ENCODE results near the gene ZNF217. TPM values are rescaled to one million over a fixed set of nuclear protein-coding genes. Genes with fewer than 3 reads are reported as not detected.
"Not testable (repeated sequence)": the region's sequence is repeated elsewhere in the genome, so short reads cannot be mapped to it uniquely, and the experiment has no call there.

Gene ZNF217
- total and polyA plus RNA-seq, 2 donors = 21.4 to 30.2 TPM

DNA sequence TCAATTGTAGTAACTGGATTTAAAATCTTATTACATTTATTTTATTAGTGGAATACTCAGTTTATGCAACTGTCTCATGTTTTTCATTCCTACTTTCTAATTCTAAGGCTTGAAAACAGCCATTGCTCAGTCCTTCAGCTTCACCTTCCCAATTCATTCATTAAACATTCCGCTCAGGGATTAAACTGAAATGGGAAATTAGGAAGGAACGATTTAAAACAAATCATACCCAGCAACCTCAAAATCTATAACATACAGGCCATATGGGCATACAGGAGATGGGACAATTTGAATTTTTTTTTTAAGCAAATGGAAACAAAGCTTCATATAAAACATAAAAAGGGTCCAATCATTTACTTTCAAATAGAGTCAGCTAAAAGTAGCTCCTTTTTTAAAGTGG lies 3.5 kb downstream of the ZNF217 start:
- 33% methylated on average over 2 of the region's 2 CpGs for WGBS
- peak overlapping the region; percentile 23 for H3K27ac ChIP-seq (ENCODE audit: low read depth)
- H3K4me3 ChIP-seq (ENCODE audit: low read depth, low read length); H3K4me1 ChIP-seq (ENCODE audit: insufficient read depth); DNase-seq (ENCODE audit: extremely low spot score); H3K36me3 ChIP-seq (ENCODE audit: insufficient read depth): not testable (repeated sequence)

DNA sequence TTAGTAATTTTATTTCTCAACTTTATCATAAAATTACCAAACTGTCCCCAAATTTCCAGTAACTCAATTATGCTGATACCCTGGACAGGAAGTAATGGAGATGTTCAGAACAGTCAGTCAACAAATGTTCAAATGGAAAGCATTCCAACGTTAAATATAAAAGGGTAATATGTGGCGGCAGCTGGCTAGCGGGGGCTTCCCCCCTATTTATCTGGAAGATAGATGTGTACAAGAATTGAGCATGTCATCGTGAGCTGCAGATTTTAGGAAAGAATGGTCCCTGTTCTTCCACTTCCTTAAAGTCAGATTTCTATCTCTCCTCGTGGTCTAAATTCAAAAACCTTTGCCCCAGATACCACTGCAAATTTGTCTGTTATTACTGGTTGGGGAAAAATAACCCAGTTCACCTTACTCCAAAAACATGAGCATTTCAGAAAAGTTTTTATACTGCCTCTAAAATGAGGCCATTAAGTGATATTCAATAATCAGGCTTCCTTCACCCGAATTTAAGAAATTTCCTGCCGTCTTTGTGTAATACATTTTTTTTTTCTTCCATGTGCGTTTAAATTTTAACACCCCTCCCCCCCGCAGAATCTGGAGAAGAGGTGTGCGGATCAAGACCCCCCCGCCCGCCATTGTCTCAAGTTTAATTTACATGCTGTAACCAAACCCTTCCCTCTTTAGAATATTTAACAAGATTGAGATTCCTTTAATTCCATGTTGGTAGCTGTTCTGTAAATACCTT lies 4.1 kb downstream of the ZNF217 start:
- H3K4me3 ChIP-seq (ENCODE audit: low read depth, low read length); H3K4me1 ChIP-seq (ENCODE audit: insufficient read depth); DNase-seq (ENCODE audit: extremely low spot score); H3K36me3 ChIP-seq (ENCODE audit: insufficient read depth): not testable (repeated sequence)
- 36% methylated on average over 12 of the region's 12 CpGs for WGBS
- peak overlapping the region; percentile 23 for H3K27ac ChIP-seq (ENCODE audit: low read depth)

DNA sequence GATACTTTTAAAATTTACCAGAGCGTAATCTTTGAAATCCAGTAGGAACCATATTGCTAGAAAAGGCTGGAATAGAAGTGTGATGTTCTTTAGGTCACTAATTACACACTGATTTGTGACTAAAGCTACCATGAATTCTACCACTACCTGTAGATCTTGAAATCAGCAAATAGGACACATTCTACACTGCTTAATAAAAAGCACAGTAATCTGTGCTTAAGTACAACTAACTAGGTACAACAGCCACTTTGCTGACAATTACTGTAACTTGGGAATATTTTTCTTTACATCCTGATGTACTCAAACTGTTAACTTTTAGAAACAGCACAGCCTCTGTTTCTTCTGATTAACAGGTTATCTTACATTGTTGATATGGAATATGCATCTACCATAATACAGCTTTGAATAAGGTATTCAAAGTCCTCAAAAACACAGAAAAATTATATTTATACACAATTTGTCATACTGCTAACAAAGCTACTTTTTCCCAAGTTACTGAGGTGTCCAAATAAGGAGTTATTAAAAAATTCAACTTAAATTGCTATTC lies 6.4 kb downstream of the ZNF217 start:
- H3K27ac ChIP-seq (ENCODE audit: low read depth); DNase-seq (ENCODE audit: extremely low spot score); H3K36me3 ChIP-seq (ENCODE audit: insufficient read depth); H3K4me1 ChIP-seq (ENCODE audit: insufficient read depth); H3K4me3 ChIP-seq (ENCODE audit: low read depth, low read length): not testable (repeated sequence)
- 88% methylated on average over 1 of the region's 1 CpG for whole genome bisulfite sequencing

DNA sequence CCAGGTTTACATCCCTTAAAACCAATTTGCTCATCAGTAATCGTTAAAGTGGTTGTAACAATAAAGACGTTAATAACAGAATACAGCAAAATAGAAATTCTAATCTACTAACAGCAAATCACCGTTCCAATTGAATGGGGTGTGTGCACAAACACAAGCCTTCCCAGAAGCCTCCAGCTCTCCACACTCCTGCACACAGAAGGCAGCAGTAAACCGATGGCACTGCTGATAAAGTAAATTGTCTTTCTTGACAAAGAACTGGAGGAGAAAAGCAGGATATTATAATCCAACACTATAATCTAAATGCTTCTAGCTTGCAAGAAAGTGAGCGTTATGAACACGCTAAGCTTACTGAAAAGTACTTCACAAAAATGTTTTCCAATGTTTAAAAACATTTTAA lies 7.0 kb downstream of the ZNF217 start:
- Histone ChIP-seq H3K4me1 (ENCODE audit: insufficient read depth) (no peaks in the 10 kb centered on the region), H3K36me3 (ENCODE audit: insufficient read depth) (no peaks in the 10 kb centered on the region), H3K4me3 (ENCODE audit: low read depth, low read length) (no peak overlapping the region), H3K27ac (ENCODE audit: low read depth) (peak overlapping the region; percentile 18)
- 26% methylated on average over 6 of the region's 6 CpGs for WGBS
- no peak for DNase-seq (ENCODE audit: extremely low spot score)

DNA sequence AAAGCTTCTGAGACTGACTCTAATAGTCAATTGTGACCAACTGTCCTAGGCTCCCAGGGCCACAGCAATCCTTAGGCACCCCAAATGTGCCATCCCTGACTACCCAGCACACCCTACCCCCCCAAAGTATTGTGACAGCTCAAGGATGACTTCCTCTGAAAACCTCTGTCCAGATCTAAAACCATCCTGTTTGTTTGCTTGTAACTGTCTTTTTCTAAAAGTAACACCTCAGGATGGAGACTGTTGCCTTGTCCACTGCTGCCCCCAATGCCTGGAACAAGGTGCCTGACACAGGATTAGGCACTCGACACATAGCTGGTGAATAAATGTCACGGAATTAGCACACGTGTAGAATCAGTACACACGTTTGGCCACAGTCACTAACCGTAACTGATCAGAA lies 7.7 kb downstream of the ZNF217 start:
- 72% methylated on average over 5 of the region's 5 CpGs for WGBS
- H3K36me3 ChIP-seq (ENCODE audit: insufficient read depth); H3K4me3 ChIP-seq (ENCODE audit: low read depth, low read length); H3K4me1 ChIP-seq (ENCODE audit: insufficient read depth); DNase-seq (ENCODE audit: extremely low spot score): not testable (repeated sequence)
- H3K27ac ChIP-seq (ENCODE audit: low read depth) = peak overlapping the region; percentile 48

DNA sequence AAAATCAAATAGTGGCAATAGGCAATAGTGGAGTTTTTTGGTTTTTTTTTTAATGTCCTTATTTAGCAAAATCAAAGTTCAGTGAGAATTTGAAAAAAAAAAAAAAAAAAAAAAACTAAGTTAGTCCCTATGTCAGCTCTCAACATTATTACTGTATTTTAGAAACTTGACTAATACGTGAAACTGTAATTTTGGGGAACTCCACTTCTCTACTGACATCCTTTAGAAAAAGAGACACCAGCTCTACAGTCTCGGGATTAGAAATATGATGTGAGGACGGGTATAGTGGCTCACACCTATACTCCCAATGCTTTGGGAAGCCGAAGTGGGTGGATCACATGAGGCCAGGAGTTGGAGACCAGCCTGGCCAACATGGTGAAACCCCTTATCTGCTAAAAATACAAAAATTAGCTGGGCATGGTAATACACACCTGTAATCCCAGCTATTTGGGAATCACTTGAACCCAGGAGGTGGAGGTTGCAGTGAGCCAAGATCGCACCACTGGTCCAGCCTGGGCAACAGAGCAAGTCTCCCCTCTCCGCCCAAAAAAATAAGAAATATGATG lies 8.6 kb downstream of the ZNF217 start:
- H3K27ac ChIP-seq (ENCODE audit: low read depth); DNase-seq (ENCODE audit: extremely low spot score); H3K4me3 ChIP-seq (ENCODE audit: low read depth, low read length); H3K4me1 ChIP-seq (ENCODE audit: insufficient read depth); H3K36me3 ChIP-seq (ENCODE audit: insufficient read depth): not testable (repeated sequence)
- WGBS = 86% methylated on average over 6 of the region's 6 CpGs

DNA sequence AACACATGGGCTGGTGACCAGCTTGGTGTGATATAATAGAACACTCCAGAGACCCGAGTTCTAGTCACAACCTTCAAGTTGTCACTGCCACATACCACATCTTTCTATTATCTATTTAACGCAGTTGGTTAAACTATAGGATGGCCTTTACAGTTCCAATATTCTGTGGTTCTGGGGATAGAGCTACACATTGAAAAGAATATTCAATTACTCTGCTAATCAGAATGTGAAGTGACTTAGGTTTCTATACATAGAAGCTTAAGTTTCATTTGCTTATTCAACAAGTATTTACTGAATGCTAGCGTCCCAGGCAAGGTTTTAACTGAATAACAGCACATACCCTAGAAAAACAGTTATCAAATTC lies 9.1 kb downstream of the ZNF217 start:
- 30% methylated on average over 3 of the region's 3 CpGs for WGBS
- not testable (repeated sequence) for H3K27ac ChIP-seq (ENCODE audit: low read depth); H3K36me3 ChIP-seq (ENCODE audit: insufficient read depth); H3K4me1 ChIP-seq (ENCODE audit: insufficient read depth); DNase-seq (ENCODE audit: extremely low spot score); H3K4me3 ChIP-seq (ENCODE audit: low read depth, low read length)

DNA sequence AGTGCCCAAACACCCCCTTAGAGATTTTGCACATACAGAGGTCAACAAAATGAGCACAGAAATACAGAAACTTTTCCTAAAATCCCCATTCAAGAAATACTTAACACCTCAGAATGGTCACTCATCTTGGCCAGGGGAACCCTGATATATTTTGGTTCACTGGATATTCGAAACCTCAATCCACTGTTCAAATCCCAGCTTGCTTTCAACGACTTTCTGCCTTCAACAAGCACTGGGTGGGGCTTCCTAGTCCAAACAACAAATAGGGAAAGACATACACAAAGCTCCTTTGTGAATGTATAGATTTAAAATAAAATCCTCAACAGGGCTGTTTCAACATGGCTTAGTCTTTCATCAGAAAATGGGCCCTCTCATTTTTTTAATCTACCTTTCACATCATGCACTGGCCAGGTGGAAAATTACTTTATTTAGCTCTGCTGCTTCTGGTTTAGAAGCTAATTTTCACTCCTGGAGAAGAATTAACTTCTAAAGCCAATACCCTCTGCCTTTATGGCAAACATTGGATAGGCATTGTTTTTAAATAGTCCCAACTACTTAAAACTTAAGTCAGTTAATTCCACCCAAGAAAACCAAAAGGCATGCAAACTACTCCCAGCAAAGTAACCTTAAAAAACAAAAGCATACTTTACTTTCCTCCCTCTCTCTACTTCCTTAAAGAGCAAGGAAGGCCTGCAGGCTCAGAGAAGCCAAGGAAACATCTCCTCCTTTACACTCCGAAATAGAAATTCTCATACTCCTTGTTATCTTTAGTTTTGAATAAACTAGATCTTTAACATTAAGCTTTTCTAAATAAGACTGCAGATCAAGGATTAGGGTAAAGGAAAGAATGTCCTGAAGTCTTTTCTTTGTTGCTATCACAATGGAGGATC lies 9.7 kb downstream of the ZNF217 start:
- not testable (repeated sequence) for DNase-seq (ENCODE audit: extremely low spot score); H3K4me3 ChIP-seq (ENCODE audit: low read depth, low read length)
- WGBS = 13% methylated on average over 3 of the region's 3 CpGs

DNA sequence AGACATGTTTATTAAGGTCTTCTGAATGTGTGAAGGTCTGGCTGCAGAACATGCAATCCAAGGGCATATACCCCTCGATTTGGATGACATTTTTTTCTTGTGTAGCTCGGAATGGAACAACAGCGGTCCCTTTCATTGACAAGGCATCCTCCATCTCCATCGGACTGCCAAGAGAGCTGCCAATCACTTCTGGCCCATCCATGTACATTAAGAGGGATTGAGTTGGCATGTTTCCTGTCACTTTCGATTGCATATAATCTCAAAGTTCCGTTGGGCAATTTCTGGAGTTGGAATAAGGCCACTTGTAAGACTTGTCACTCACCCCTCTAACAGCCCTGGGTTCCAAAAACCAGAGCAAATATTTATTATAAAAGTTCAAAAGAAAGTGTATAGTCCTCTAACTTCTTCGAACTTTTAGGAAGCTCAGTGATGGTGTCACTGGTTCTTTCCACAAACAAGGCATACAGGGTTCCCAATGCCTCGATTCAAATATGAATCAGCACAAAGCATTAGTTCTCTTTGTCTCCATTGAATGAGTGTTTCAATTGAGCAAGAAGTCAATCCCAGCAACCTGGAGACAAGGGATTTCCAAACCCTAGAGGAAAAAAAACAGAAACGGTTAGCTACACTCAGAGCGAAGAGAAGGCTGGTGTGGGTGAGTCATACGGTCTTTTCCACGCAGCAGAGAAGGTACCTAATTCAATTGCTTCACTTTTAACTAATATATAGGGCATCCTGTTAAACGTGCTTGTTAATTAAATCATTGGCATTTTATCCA lies 10.9 kb downstream of the ZNF217 start:
- no peaks in the 10 kb centered on the region for H3K4me1 ChIP-seq (ENCODE audit: insufficient read depth)

More for the DNA sequence above, 9.7 kb downstream of the ZNF217 start:
- not testable (repeated sequence) for H3K36me3 ChIP-seq (ENCODE audit: insufficient read depth); H3K27ac ChIP-seq (ENCODE audit: low read depth); H3K4me1 ChIP-seq (ENCODE audit: insufficient read depth)

DNA sequence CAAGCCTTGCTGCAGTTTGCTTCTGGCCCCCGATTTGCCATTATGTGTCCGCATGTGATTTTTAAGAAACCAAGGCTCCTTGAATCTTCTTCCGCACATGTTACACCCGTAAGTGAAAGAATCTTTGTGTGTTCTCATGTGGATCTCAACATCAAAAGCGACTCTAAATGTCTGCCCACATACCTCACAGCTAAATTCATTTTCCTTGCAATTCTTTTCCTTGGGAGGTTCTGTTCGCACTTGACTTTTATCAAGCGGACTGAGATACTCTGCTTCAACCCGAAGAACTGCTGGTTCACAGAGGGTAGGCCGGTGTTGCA lies 11.4 kb downstream of the ZNF217 start:
- WGBS = 90% methylated on average over 9 of the region's 9 CpGs
- H3K36me3 ChIP-seq (ENCODE audit: insufficient read depth) = no peaks in the 10 kb centered on the region
- H3K4me3 ChIP-seq (ENCODE audit: low read depth, low read length) = no peak overlapping the region
- H3K27ac ChIP-seq (ENCODE audit: low read depth) = no peak overlapping the region
- DNase-seq (ENCODE audit: extremely low spot score) = no peak
- no peaks in the 10 kb centered on the region for H3K4me1 ChIP-seq (ENCODE audit: insufficient read depth)

More for the DNA sequence above, 10.9 kb downstream of the ZNF217 start:
- Histone ChIP-seq H3K27ac (ENCODE audit: low read depth) (peak overlapping the region; percentile 30), H3K4me3 (ENCODE audit: low read depth, low read length) (peak overlapping the region; percentile 8), H3K36me3 (ENCODE audit: insufficient read depth) (no peaks in the 10 kb centered on the region)
- no peak for DNase-seq (ENCODE audit: extremely low spot score)
- WGBS = 44% methylated on average over 13 of the region's 13 CpGs

DNA sequence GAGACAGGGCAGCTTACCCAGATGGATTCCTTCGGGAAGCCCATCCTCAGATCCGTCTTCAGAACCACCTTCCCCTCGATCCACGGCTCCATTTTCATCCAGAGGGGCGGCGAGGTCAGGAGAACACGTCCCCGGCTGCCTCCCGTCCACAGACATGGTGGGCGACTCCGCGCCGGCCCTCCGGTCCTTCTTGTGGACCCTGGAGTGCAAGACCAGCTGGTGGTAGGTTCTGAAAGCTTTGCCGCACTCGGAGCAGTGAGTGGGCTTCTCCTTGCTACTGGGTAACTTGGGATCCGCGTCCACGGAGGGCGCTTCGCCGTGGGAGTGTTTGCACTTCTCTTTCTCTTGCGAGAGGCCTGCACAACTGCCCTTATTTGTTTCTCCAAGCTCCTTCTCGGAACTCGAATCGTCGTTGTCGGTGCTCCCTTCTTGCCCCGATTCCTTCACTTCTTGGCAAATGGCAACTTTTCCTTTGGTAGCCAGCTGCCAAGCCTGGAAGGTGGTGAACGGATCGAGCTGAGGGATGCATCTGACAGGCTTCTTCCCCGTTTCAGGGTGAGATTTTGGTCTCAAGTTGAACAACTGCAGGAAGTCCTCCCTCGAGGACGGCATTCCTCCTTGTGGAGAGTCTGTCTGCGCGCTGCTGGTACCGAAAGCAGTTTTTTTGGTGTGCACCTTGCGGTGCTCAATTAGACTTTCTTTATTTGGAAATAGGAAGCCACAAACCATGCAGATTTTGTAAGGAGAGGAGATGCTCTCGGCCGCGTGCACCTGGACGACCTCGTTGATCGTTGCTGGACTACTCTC lies 12.0 kb downstream of the ZNF217 start:
- H3K36me3 ChIP-seq (ENCODE audit: insufficient read depth) = no peaks in the 10 kb centered on the region
- peak overlapping the region; percentile 55 for H3K27ac ChIP-seq (ENCODE audit: low read depth)
- no peak for DNase-seq (ENCODE audit: extremely low spot score)
- WGBS = 90% methylated on average over 44 of the region's 44 CpGs
- no peaks in the 10 kb centered on the region for H3K4me1 ChIP-seq (ENCODE audit: insufficient read depth)
- no peak overlapping the region for H3K4me3 ChIP-seq (ENCODE audit: low read depth, low read length)

DNA sequence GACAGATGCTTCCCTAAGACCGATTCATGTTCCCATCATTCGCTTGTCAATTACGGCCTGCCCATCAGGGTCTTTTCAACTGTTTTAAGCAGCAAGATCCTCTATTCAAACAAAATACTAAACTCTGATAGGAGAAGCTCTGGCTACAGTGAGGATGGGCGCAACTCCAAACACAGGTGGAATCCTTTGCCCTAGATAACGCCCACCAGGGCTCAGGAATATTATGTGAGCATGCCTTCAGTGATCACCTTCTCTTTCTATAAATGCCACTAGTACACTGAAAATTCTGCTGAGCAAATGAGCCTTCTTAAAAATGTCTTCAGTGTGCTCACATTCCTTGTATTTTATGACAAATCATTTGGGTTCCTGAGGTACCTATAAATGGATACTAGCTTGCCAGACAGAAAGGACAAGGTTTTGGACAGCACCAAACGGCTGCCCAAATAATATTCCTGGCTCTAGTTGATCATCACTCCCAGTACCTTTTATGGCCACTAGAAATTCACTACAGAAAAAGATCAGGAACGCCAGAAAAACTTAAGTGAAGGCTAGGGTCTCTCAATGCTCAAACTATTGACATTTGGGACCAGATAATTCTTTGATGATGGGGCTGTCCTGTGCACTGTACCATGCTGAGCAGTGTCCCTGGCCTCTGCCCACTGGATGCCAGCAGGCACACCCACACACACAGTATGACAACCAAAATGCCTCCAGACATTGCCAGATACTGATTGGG lies 13.1 kb downstream of the ZNF217 start:
- Histone ChIP-seq H3K36me3 (ENCODE audit: insufficient read depth) (no peaks in the 10 kb centered on the region), H3K4me3 (ENCODE audit: low read depth, low read length) (no peak overlapping the region), H3K27ac (ENCODE audit: low read depth) (peak overlapping the region; percentile 72), H3K4me1 (ENCODE audit: insufficient read depth) (no peaks in the 10 kb centered on the region)
- 61% methylated on average over 7 of the region's 7 CpGs for WGBS
- no peak for DNase-seq (ENCODE audit: extremely low spot score)

All from urinary bladder (tissue), 4 donors.